Measurements from ENCODE around the gene CRTC2.
"Not testable (repeated sequence)": the region's sequence is repeated elsewhere in the genome, so short reads cannot be mapped to it uniquely, and the experiment has no call there.

Gene CRTC2

GRCh38 chr1:153906396-153906795 lies 52.0 kb downstream of the CRTC2 start:
- no peaks in the 10 kb centered on the region for H3K9me3 ChIP-seq (ENCODE audit: insufficient read depth, low read length, severe bottlenecking)
- no peak overlapping the region for H3K9ac ChIP-seq (ENCODE audit: low read depth, low read length)
- no peaks in the 10 kb centered on the region for H3K4me1 ChIP-seq (ENCODE audit: insufficient read depth, low read length)
- no peak overlapping the region for H3K4me3 ChIP-seq (ENCODE audit: low read depth in 1 of 2, low read length in 2 of 2)
- H3K4me2 ChIP-seq (ENCODE audit: insufficient read depth, low read length), result no peak overlapping the region
- no peak overlapping the region for H2AFZ ChIP-seq (ENCODE audit: low read depth, low read length)
- no peaks in the 10 kb centered on the region for H3K27me3 ChIP-seq (ENCODE audit: insufficient read depth, low read length, poor library complexity)
- peaks cover 71% of the 10 kb centered on the region for H4K20me1 ChIP-seq (ENCODE audit: insufficient read depth, low read length)
- TF ChIP-seq CTCF (IDR thresholded peaks at IDR 0.05; ENCODE audit: borderline replicate concordance, extremely low read depth, low read length, poor library complexity, severe bottlenecking) (no peak), EZH2 (IDR thresholded peaks at IDR 0.05; ENCODE audit: borderline replicate concordance, low read depth, low read length, severe bottlenecking) (no peak)
- ATAC-seq (ENCODE audit: insufficient read depth, low read depth) (no peak), DNase-seq (no peak)
- no peak overlapping the region for H3K27ac ChIP-seq (ENCODE audit: low read length)
- H3K79me2 ChIP-seq (ENCODE audit: insufficient read depth, low read length), result peaks cover 100% of the 10 kb centered on the region
- H3K36me3 ChIP-seq (ENCODE audit: insufficient read depth, low read length), result peaks cover 23% of the 10 kb centered on the region

- not testable (repeated sequence) for H3K27me3 ChIP-seq (ENCODE audit: insufficient read depth, low read length, poor library complexity); H3K4me2 ChIP-seq (ENCODE audit: insufficient read depth, low read length); H3K27ac ChIP-seq (ENCODE audit: low read length); H2AFZ ChIP-seq (ENCODE audit: low read depth, low read length); ATAC-seq (ENCODE audit: insufficient read depth, low read depth); DNase-seq; H3K4me3 ChIP-seq (ENCODE audit: low read depth in 1 of 2, low read length in 2 of 2); H3K9ac ChIP-seq (ENCODE audit: low read depth, low read length); H3K4me1 ChIP-seq (ENCODE audit: insufficient read depth, low read length); H3K9me3 ChIP-seq (ENCODE audit: insufficient read depth, low read length, severe bottlenecking)
- Histone ChIP-seq H3K36me3 (ENCODE audit: insufficient read depth, low read length) (peaks cover 23% of the 10 kb centered on the region), H4K20me1 (ENCODE audit: insufficient read depth, low read length) (peaks cover 66% of the 10 kb centered on the region), H3K79me2 (ENCODE audit: insufficient read depth, low read length) (peaks cover 100% of the 10 kb centered on the region)
These were observed 52.5 kb downstream of the CRTC2 start for GRCh38 chr1:153905908-153906307.

- Histone ChIP-seq H3K9ac (ENCODE audit: low read depth, low read length) (no peak overlapping the region), H2AFZ (ENCODE audit: low read depth, low read length) (no peak overlapping the region), H3K79me2 (ENCODE audit: insufficient read depth, low read length) (peaks cover 100% of the 10 kb centered on the region), H3K4me1 (ENCODE audit: insufficient read depth, low read length) (no peaks in the 10 kb centered on the region), H4K20me1 (ENCODE audit: insufficient read depth, low read length) (peaks cover 67% of the 10 kb centered on the region), H3K4me2 (ENCODE audit: insufficient read depth, low read length) (no peak overlapping the region), H3K36me3 (ENCODE audit: insufficient read depth, low read length) (peaks cover 31% of the 10 kb centered on the region), H3K27me3 (ENCODE audit: insufficient read depth, low read length, poor library complexity) (no peaks in the 10 kb centered on the region), H3K4me3 (ENCODE audit: low read depth in 1 of 2, low read length in 2 of 2) (no peak overlapping the region), H3K9me3 (ENCODE audit: insufficient read depth, low read length, severe bottlenecking) (no peaks in the 10 kb centered on the region), H3K27ac (ENCODE audit: low read length) (no peak overlapping the region)
- DNase-seq (no peak), ATAC-seq (ENCODE audit: insufficient read depth, low read depth) (no peak)
- no peak for TF ChIP-seq CTCF (IDR thresholded peaks at IDR 0.05; ENCODE audit: borderline replicate concordance, extremely low read depth, low read length, poor library complexity, severe bottlenecking)
- TF ChIP-seq EZH2 (IDR thresholded peaks at IDR 0.05; ENCODE audit: borderline replicate concordance, low read depth, low read length, severe bottlenecking), result no peak
These were observed 54.5 kb downstream of the CRTC2 start for GRCh38 chr1:153903841-153904455.

- peaks cover 53% of the 10 kb centered on the region for H4K20me1 ChIP-seq (ENCODE audit: insufficient read depth, low read length)
- ATAC-seq (ENCODE audit: insufficient read depth, low read depth), result no peak
- no peak for TF ChIP-seq CTCF (IDR thresholded peaks at IDR 0.05; ENCODE audit: borderline replicate concordance, extremely low read depth, low read length, poor library complexity, severe bottlenecking)
- no peak for TF ChIP-seq EZH2 (IDR thresholded peaks at IDR 0.05; ENCODE audit: borderline replicate concordance, low read depth, low read length, severe bottlenecking)
These were observed 58.9 kb downstream of the CRTC2 start for GRCh38 chr1:153899509-153899908.

More at GRCh38 chr1:153899509-153899908, 58.9 kb downstream of the CRTC2 start:
- H2AFZ ChIP-seq (ENCODE audit: low read depth, low read length), result no peak overlapping the region
- no peaks in the 10 kb centered on the region for H3K27me3 ChIP-seq (ENCODE audit: insufficient read depth, low read length, poor library complexity)
- no peaks in the 10 kb centered on the region for H3K9me3 ChIP-seq (ENCODE audit: insufficient read depth, low read length, severe bottlenecking)
- no peak overlapping the region for H3K9ac ChIP-seq (ENCODE audit: low read depth, low read length)
- H3K79me2 ChIP-seq (ENCODE audit: insufficient read depth, low read length), result peaks cover 96% of the 10 kb centered on the region
- peaks cover 37% of the 10 kb centered on the region for H3K36me3 ChIP-seq (ENCODE audit: insufficient read depth, low read length)
- H3K4me2 ChIP-seq (ENCODE audit: insufficient read depth, low read length), result no peak overlapping the region
- no peak for DNase-seq
- no peaks in the 10 kb centered on the region for H3K4me1 ChIP-seq (ENCODE audit: insufficient read depth, low read length)
- H3K4me3 ChIP-seq (ENCODE audit: low read depth in 1 of 2, low read length in 2 of 2), result no peak overlapping the region
- H3K27ac ChIP-seq (ENCODE audit: low read length), result no peak overlapping the region
